ENCODE measurements around the gene STARD6. TPM values are rescaled to one million over a fixed set of nuclear protein-coding genes. Genes with fewer than 3 reads are reported as not detected.

Gene STARD6
- total RNA-seq, 2 donors from 2014 or later, result not detected

- no peak for ATAC-seq
Measured at GRCh38 chr18:54294274-54294673, 63.4 kb downstream of the STARD6 start.

GRCh38 chr18:54284981-54285785 lies 72.5 kb downstream of the STARD6 start:
- ATAC-seq, result peak; percentile 97 to 100
- DNase-seq (ENCODE audit: low spot score in 2 of 2), result peak; percentile 71 to 73
- peak overlapping the region; percentile 47 to 85 for H3K27ac Mint-ChIP-seq
- H3K36me3 Mint-ChIP-seq, result peaks cover 24 to 47% of the 10 kb centered on the region in 2 donors
- H3K9me3 Mint-ChIP-seq, result peaks cover 0 to 9% of the 10 kb centered on the region in 2 donors

More at GRCh38 chr18:54294274-54294673, 63.4 kb downstream of the STARD6 start:
- peaks cover 13 to 27% of the 10 kb centered on the region in 2 donors for H3K36me3 Mint-ChIP-seq
- DNase-seq (ENCODE audit: low spot score in 2 of 2), result no peak
- peaks cover under 1 to 7% of the 10 kb centered on the region in 2 donors for H3K9me3 Mint-ChIP-seq
- no peak overlapping the region for H3K27ac Mint-ChIP-seq

- H3K36me3 Mint-ChIP-seq, result peaks cover 24 to 47% of the 10 kb centered on the region in 2 donors
- DNase-seq (ENCODE audit: low spot score in 2 of 2), result no peak
- peak; percentile 40 to 73 for ATAC-seq
Measured at GRCh38 chr18:54284535-54284934, 73.1 kb downstream of the STARD6 start.

GRCh38 chr18:54280220-54280569 lies 77.5 kb downstream of the STARD6 start:
- H3K9me3 Mint-ChIP-seq, result peaks cover 0 to 4% of the 10 kb centered on the region in 2 donors
- no peak overlapping the region for H3K27ac Mint-ChIP-seq
- DNase-seq (ENCODE audit: low spot score in 2 of 2) (no peak), ATAC-seq (no peak)
- H3K36me3 Mint-ChIP-seq, result peaks cover 9 to 33% of the 10 kb centered on the region in 2 donors

More at GRCh38 chr18:54284535-54284934, 73.1 kb downstream of the STARD6 start:
- H3K27ac Mint-ChIP-seq, result peak overlapping the region; percentile 47 to 85
- peaks cover 0 to 13% of the 10 kb centered on the region in 2 donors for H3K9me3 Mint-ChIP-seq

GRCh38 chr18:54279477-54280219 lies 78.0 kb downstream of the STARD6 start:
- DNase-seq (ENCODE audit: low spot score in 2 of 2) (no peak), ATAC-seq (no peak)
- H3K27ac Mint-ChIP-seq, result no peak overlapping the region
- H3K9me3 Mint-ChIP-seq, result peaks cover 0 to 4% of the 10 kb centered on the region in 2 donors
- peaks cover 9 to 33% of the 10 kb centered on the region in 2 donors for H3K36me3 Mint-ChIP-seq

- ATAC-seq (no peak), DNase-seq (ENCODE audit: low spot score in 2 of 2) (no peak)
- H3K36me3 Mint-ChIP-seq, result peaks cover 9 to 26% of the 10 kb centered on the region in 2 donors
- H3K27ac Mint-ChIP-seq, result no peak overlapping the region
- H3K9me3 Mint-ChIP-seq, result peaks cover 0 to 4% of the 10 kb centered on the region in 2 donors
Measured at GRCh38 chr18:54278615-54279014, 79.0 kb downstream of the STARD6 start.

- DNase-seq (ENCODE audit: low spot score in 2 of 2), result no peak
- Mint-ChIP-seq H3K9me3 (peaks cover 0 to 4% of the 10 kb centered on the region in 2 donors), H3K36me3 (peaks cover 9 to 26% of the 10 kb centered on the region in 2 donors), H3K27ac (no peak overlapping the region)
- no peak for ATAC-seq
Measured at GRCh38 chr18:54277899-54278298, 79.8 kb downstream of the STARD6 start.

Other genes with a start within 250 kb of the STARD6 start
- gene MBD2, start 133.2 kb downstream of the STARD6 start, total RNA-seq, result 100 to 1,000 TPM in 1 of 2 donors, 10 to 100 TPM in 1; 91.6 to 151 TPM
- gene POLI, start 88.3 kb downstream of the STARD6 start, total RNA-seq, result 10 to 100 TPM; 13.2 to 23.7 TPM
- gene C18orf54, start within 50 bp of the STARD6 start, total RNA-seq, result 10 to 100 TPM; 11.3 to 11.7 TPM
- gene DYNAP, start 233.4 kb upstream of the STARD6 start, total RNA-seq, result not detected

All from activated naive CD4-positive, alpha-beta T cell treated with anti-CD3 and anti-CD28 coated beads, Interleukin-2, amount 50 U/mL, for 72 hours (primary cell).